ENCODE data around the gene KLF6. TPM values are rescaled to one million over a fixed set of nuclear protein-coding genes. Genes with fewer than 3 reads are reported as not detected.

The KLF6 gene
- total and polyA plus RNA-seq, 2 experiments from 2014 or later = 19.6 to 35.4 TPM

- Mint-ChIP-seq H3K27me3 (ENCODE audit: insufficient read depth, low read depth, poor library complexity) (no peaks in the 10 kb centered on the region), H3K4me3 (no peak overlapping the region), H3K27ac (no peak overlapping the region), H3K36me3 (ENCODE audit: low read depth) (no peaks in the 10 kb centered on the region), H3K4me1 (no peaks in the 10 kb centered on the region), H3K9me3 (no peaks in the 10 kb centered on the region; the same call in 2 of the 3 replicates)
- no peak for ATAC-seq
- peak overlapping the region; percentile 59; the same call in 1 of the 2 replicates for H2AFZ ChIP-seq
- H3F3A ChIP-seq (replicated peaks; ENCODE audit: low read depth) = no peaks in the 10 kb centered on the region
- H3K4me2 ChIP-seq = no peak overlapping the region
- H3K27ac ChIP-seq (ENCODE audit: low read depth) = no peak overlapping the region
- H3K4me1 ChIP-seq (ENCODE audit: insufficient read depth) = no peaks in the 10 kb centered on the region
- DNase-seq (ENCODE audit: low spot score) = no peak
- H4K20me1 ChIP-seq (replicated peaks; ENCODE audit: insufficient read depth) = no peaks in the 10 kb centered on the region
- H3K79me2 ChIP-seq (replicated peaks; ENCODE audit: insufficient read depth) = no peaks in the 10 kb centered on the region
- 0 out of 2 replicates have a peak, but pooled peaks cover 2% of the 10 kb centered on the region for H3K9me2 ChIP-seq (ENCODE audit: insufficient read depth)
- TF ChIP-seq, protein P1, sequence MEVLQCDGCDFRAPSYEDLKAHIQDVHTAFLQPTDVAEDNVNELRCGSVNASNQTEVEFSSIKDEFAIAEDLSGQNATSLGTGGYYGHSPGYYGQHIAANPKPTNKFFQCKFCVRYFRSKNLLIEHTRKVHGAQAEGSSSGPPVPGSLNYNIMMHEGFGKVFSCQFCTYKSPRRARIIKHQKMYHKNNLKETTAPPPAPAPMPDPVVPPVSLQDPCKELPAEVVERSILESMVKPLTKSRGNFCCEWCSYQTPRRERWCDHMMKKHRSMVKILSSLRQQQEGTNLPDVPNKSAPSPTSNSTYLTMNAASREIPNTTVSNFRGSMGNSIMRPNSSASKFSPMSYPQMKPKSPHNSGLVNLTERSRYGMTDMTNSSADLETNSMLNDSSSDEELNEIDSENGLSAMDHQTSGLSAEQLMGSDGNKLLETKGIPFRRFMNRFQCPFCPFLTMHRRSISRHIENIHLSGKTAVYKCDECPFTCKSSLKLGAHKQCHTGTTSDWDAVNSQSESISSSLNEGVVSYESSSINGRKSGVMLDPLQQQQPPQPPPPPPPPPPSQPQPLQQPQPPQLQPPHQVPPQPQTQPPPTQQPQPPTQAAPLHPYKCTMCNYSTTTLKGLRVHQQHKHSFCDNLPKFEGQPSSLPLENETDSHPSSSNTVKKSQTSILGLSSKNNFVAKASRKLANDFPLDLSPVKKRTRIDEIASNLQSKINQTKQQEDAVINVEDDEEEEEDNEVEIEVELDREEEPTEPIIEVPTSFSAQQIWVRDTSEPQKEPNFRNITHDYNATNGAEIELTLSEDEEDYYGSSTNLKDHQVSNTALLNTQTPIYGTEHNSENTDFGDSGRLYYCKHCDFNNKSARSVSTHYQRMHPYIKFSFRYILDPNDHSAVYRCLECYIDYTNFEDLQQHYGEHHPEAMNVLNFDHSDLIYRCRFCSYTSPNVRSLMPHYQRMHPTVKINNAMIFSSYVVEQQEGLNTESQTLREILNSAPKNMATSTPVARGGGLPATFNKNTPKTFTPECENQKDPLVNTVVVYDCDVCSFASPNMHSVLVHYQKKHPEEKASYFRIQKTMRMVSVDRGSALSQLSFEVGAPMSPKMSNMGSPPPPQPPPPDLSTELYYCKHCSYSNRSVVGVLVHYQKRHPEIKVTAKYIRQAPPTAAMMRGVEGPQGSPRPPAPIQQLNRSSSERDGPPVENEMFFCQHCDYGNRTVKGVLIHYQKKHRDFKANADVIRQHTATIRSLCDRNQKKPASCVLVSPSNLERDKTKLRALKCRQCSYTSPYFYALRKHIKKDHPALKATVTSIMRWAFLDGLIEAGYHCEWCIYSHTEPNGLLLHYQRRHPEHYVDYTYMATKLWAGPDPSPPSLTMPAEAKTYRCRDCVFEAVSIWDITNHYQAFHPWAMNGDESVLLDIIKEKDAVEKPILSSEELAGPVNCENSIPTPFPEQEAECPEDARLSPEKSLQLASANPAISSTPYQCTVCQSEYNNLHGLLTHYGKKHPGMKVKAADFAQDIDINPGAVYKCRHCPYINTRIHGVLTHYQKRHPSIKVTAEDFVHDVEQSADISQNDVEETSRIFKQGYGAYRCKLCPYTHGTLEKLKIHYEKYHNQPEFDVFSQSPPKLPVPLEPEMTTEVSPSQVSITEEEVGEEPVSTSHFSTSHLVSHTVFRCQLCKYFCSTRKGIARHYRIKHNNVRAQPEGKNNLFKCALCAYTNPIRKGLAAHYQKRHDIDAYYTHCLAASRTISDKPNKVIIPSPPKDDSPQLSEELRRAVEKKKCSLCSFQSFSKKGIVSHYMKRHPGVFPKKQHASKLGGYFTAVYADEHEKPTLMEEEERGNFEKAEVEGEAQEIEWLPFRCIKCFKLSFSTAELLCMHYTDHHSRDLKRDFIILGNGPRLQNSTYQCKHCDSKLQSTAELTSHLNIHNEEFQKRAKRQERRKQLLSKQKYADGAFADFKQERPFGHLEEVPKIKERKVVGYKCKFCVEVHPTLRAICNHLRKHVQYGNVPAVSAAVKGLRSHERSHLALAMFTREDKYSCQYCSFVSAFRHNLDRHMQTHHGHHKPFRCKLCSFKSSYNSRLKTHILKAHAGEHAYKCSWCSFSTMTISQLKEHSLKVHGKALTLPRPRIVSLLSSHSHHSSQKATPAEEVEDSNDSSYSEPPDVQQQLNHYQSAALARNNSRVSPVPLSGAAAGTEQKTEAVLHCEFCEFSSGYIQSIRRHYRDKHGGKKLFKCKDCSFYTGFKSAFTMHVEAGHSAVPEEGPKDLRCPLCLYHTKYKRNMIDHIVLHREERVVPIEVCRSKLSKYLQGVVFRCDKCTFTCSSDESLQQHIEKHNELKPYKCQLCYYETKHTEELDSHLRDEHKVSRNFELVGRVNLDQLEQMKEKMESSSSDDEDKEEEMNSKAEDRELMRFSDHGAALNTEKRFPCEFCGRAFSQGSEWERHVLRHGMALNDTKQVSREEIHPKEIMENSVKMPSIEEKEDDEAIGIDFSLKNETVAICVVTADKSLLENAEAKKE (CRISPR knock-in tag; IDR thresholded peaks at IDR 0.05) = no peak
- TF ChIP-seq ETS1 (IDR thresholded peaks at IDR 0.05) (no peak), CREB1 (CRISPR knock-in tag; IDR thresholded peaks at IDR 0.05; ENCODE audit: low read depth) (no peak), POLR2AphosphoS5 (IDR thresholded peaks at IDR 0.05; ENCODE audit: low read depth) (no peak)
- H3K27me3 ChIP-seq (ENCODE audit: insufficient read depth) = no peaks in the 10 kb centered on the region
- H3K36me3 ChIP-seq (ENCODE audit: insufficient read depth) = no peaks in the 10 kb centered on the region
- no peak overlapping the region for H3K4me3 ChIP-seq
Measured at GRCh38 chr10:3820255-3820654, 35.2 kb upstream of the KLF6 start.

GRCh38 chr10:3816995-3817394 lies 32.0 kb upstream of the KLF6 start:
- Histone ChIP-seq H3K4me2 (no peak overlapping the region), H3K9me2 (ENCODE audit: insufficient read depth) (0 out of 2 replicates have a peak, but pooled peaks cover 2% of the 10 kb centered on the region), H3K36me3 (ENCODE audit: insufficient read depth) (no peaks in the 10 kb centered on the region), H3F3A (replicated peaks; ENCODE audit: low read depth) (no peaks in the 10 kb centered on the region), H3K27me3 (ENCODE audit: insufficient read depth) (no peaks in the 10 kb centered on the region), H4K20me1 (replicated peaks; ENCODE audit: insufficient read depth) (no peaks in the 10 kb centered on the region), H3K4me3 (no peak overlapping the region), H2AFZ (no peak overlapping the region), H3K4me1 (ENCODE audit: insufficient read depth) (no peaks in the 10 kb centered on the region), H3K27ac (ENCODE audit: low read depth) (no peak overlapping the region), H3K79me2 (replicated peaks; ENCODE audit: insufficient read depth) (no peaks in the 10 kb centered on the region)
- H3K27ac Mint-ChIP-seq = no peak overlapping the region
- no peak overlapping the region for H3K4me3 Mint-ChIP-seq
- no peaks in the 10 kb centered on the region for H3K36me3 Mint-ChIP-seq (ENCODE audit: low read depth)
- no peaks in the 10 kb centered on the region for H3K4me1 Mint-ChIP-seq
- DNase-seq (ENCODE audit: low spot score) (no peak), ATAC-seq (no peak)
- H3K27me3 Mint-ChIP-seq (ENCODE audit: insufficient read depth, low read depth, poor library complexity) = no peaks in the 10 kb centered on the region
- no peaks in the 10 kb centered on the region; the same call in 2 of the 3 replicates for H3K9me3 Mint-ChIP-seq
- TF ChIP-seq EZH2phosphoT487 (IDR thresholded peaks at IDR 0.05; ENCODE audit: unreplicated experiment) = no peak
- TF ChIP-seq JUNB (IDR thresholded peaks at IDR 0.05; ENCODE audit: unreplicated experiment) = no peak
- no peak for TF ChIP-seq POLR2AphosphoS5 (IDR thresholded peaks at IDR 0.05; ENCODE audit: low read depth)
- TF ChIP-seq REST (IDR thresholded peaks at IDR 0.05; ENCODE audit: unreplicated experiment) = no peak
- no peak for TF ChIP-seq ETS1 (IDR thresholded peaks at IDR 0.05)
- no peak for TF ChIP-seq NANOG (IDR thresholded peaks at IDR 0.05; ENCODE audit: borderline replicate concordance)
